Thoracic aorta (tissue), 2 donors: Measurements from ENCODE around the gene TFIP11. TPM values are rescaled to one million over a fixed set of nuclear protein-coding genes. Genes with fewer than 3 reads are reported as not detected.
A peak's percentile ranks its signal among the peaks of the same experiment; 100 is the strongest.

ENCODE experiments used
- ATAC-seq: fragments of 150-250 bp; one replicate; pipeline ENCODE4 v1.8.0; 2017; ENCODE audit warnings: low read depth; ENCODE audit not compliant: insufficient number of reproducible peaks, low FRiP score
- DNase-seq: peaks from one replicate; pipeline ENCODE4 v3.0.0-alpha.2; 2020; ENCODE audit warnings: low spot score
- H3K27ac ChIP-seq, 2 donors: fragments of 200-600 bp; sonication (generic); 1 replicate in 1 of 2; 2 replicates in 1 of 2; pipeline ENCODE4 v1.5.1; 2016; ENCODE audit warnings: mild to moderate bottlenecking in 2 of 2, moderate library complexity in 2 of 2
- H3K27me3 ChIP-seq: fragments of 200-600 bp; sonication (generic); replicated peaks from 2 replicates; pipeline ENCODE4 v1.6.0; 2016; ENCODE audit warnings: mild to moderate bottlenecking; ENCODE audit not compliant: insufficient read depth
- H3K36me3 ChIP-seq: fragments of 200-600 bp; sonication (generic); one replicate; pipeline ENCODE4 v1.5.1; 2016
- H3K4me1 ChIP-seq, 2 donors: fragments of 200-600 bp; sonication (generic); 1 replicate in 1 of 2; 2 replicates in 1 of 2; pipeline versions ENCODE4 v1.5.1 to v1.6.0; 2016; ENCODE audit warnings: low read depth in 2 of 2, mild to moderate bottlenecking in 1 of 2; ENCODE audit not compliant: control insufficient read depth in 1 of 2
- H3K4me3 ChIP-seq: fragments of 200-600 bp; sonication (generic); 2 replicates; pipeline ENCODE4 v1.5.1; 2016; ENCODE audit warnings: mild to moderate bottlenecking
- H3K9me3 ChIP-seq: fragments of 200-600 bp; sonication (generic); 2 replicates; pipeline ENCODE4 v1.5.1; 2016
- total RNA-seq, 2 donors: library from RNA; depleted of rRNA; stranded (reverse); fragments of >200 nt; gene quantifications; one replicate each; pipeline versions ENCODE4 v1.1.0 to v1.2.3, GENCODE V29; 2016
- TF ChIP-seq, protein P1 (sequence below): fragments of 200-600 bp; sonication (generic); IDR thresholded peaks from one replicate; pipeline ENCODE4 v1.5.1; 2019; ENCODE audit warnings: antibody characterized with exemption

Gene TFIP11
- total RNA-seq, 2 donors from 2014 or later = 21.7 to 60.6 TPM

DNA sequence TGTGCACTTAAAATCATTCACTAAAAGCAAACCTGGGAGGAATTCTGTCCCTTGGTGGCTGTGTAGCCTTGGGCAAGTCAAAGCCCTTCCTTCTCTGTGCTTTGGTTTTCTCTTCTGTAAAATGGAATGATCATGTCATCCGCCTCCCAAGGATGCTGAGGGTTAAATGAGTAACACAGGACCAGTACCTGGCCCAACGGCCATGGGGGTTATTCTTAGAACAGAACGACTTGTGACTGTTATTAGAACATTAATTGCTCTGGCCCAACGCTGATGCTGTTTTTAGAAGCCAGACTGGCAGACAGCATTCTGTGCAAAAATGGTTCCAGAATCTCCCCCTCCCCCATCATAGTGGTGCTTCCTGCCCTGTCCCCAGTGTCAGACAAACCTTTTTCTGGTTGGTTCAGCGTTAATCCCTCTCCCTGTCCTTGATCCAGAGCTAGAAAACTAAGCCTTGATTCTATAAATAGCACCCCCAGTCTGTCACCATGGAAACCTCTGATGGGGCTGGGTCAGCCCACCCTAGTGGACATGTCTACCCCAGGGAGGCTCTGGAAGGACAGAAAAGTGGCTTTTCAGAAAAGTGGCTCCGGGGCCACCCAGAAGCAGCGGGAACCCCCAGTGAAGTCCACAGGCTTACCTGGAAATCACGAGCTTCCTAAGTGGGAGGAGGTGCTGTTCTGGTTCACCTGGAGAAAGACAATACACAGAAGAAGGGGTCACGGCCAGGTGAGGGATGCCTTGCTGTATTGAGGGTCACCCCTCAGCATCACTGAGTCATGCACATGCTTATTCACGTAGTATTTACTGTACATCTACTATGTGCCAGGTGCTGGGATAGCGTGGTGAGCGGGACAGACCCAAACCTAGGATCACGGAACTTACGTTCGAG is 15.5 kb upstream of the TFIP11 start:
- Histone ChIP-seq H3K4me3 (no peak overlapping the region), H3K36me3 (peaks cover 4% of the 10 kb centered on the region), H3K4me1 (peaks cover 11 to 31% of the 10 kb centered on the region in 2 donors), H3K27ac (peak overlapping the region; percentile 47 to 56), H3K9me3 (no peaks in the 10 kb centered on the region), H3K27me3 (no peaks in the 10 kb centered on the region)
- no peak for DNase-seq
- ATAC-seq = peak; percentile 40
- TF ChIP-seq, protein P1, sequence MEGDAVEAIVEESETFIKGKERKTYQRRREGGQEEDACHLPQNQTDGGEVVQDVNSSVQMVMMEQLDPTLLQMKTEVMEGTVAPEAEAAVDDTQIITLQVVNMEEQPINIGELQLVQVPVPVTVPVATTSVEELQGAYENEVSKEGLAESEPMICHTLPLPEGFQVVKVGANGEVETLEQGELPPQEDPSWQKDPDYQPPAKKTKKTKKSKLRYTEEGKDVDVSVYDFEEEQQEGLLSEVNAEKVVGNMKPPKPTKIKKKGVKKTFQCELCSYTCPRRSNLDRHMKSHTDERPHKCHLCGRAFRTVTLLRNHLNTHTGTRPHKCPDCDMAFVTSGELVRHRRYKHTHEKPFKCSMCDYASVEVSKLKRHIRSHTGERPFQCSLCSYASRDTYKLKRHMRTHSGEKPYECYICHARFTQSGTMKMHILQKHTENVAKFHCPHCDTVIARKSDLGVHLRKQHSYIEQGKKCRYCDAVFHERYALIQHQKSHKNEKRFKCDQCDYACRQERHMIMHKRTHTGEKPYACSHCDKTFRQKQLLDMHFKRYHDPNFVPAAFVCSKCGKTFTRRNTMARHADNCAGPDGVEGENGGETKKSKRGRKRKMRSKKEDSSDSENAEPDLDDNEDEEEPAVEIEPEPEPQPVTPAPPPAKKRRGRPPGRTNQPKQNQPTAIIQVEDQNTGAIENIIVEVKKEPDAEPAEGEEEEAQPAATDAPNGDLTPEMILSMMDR = no peak

GRCh38 chr22:26527167-26527566 is 14.9 kb upstream of the TFIP11 start:
- no peak for ATAC-seq
- TF ChIP-seq, protein P1 = no peak
- Histone ChIP-seq H3K27ac (peak overlapping the region; percentile 16 to 56), H3K9me3 (no peaks in the 10 kb centered on the region), H3K4me1 (peaks cover 11 to 31% of the 10 kb centered on the region in 2 donors), H3K36me3 (peaks cover 4% of the 10 kb centered on the region), H3K27me3 (no peaks in the 10 kb centered on the region), H3K4me3 (no peak overlapping the region)
- DNase-seq = no peak

GRCh38 chr22:26525946-26526564 is 13.8 kb upstream of the TFIP11 start:
- H3K4me1 ChIP-seq = peaks cover 11 to 31% of the 10 kb centered on the region in 2 donors
- TF ChIP-seq, protein P1 = no peak
- H3K36me3 ChIP-seq = no peaks in the 10 kb centered on the region
- DNase-seq = no peak
- no peak overlapping the region for H3K4me3 ChIP-seq
- ATAC-seq = no peak
- no peaks in the 10 kb centered on the region for H3K27me3 ChIP-seq
- H3K27ac ChIP-seq = peak overlapping the region; percentile 16 to 56
- H3K9me3 ChIP-seq = no peaks in the 10 kb centered on the region

- DNase-seq (no peak), ATAC-seq (no peak)
- no peaks in the 10 kb centered on the region for H3K36me3 ChIP-seq
- H3K27ac ChIP-seq = no peak overlapping the region
- peaks cover 11 to 31% of the 10 kb centered on the region in 2 donors for H3K4me1 ChIP-seq
- no peaks in the 10 kb centered on the region for H3K27me3 ChIP-seq
- H3K9me3 ChIP-seq = no peaks in the 10 kb centered on the region
- TF ChIP-seq, protein P1 = no peak
- H3K4me3 ChIP-seq = no peak overlapping the region
Measured at GRCh38 chr22:26524870-26525269, 12.6 kb upstream of the TFIP11 start.

DNA sequence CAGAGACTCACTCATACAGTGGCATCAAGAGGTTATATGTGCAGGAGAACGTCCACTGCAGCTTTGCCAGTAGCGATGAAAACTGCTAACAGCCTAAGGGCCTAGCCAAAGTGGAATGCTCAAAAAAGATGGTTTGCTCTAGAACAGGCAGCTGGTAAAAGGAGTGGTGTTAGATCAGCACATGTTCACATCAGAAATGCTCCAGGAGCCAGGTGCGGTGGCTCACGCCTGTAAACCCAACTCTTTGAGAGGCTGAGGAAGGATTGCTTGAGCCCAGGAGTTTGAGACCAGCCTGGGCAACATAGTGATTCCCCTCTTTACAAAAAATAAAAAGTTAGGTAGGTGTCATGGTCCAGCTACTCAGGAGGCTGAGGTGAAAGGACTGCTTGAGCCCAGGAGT is 10.3 kb upstream of the TFIP11 start:
- peaks cover 7 to 14% of the 10 kb centered on the region in 2 donors for H3K4me1 ChIP-seq
- no peaks in the 10 kb centered on the region for H3K36me3 ChIP-seq
- H3K4me3 ChIP-seq = no peak overlapping the region
- no peaks in the 10 kb centered on the region for H3K9me3 ChIP-seq
- no peak for ATAC-seq
- no peak for DNase-seq
- no peak overlapping the region for H3K27ac ChIP-seq
- TF ChIP-seq, protein P1 = no peak
- H3K27me3 ChIP-seq = no peaks in the 10 kb centered on the region
